ENCODE results near the gene AGPAT4. TPM values are rescaled to one million over a fixed set of nuclear protein-coding genes. Genes with fewer than 3 reads are reported as not detected.

The AGPAT4 gene
- total RNA-seq, 3 donors from 2014 or later = 6.5 to 12.3 (median 7.3) TPM

GRCh38 chr6:161142957-161143296 lies 130.9 kb downstream of the AGPAT4 start:
- Histone ChIP-seq H3K36me3 (ENCODE audit: low read depth) (no peaks in the 10 kb centered on the region), H3K4me1 (ENCODE audit: low read depth) (no peaks in the 10 kb centered on the region), H3K9me3 (no peaks in the 10 kb centered on the region), H3K4me3 (no peak overlapping the region)
- DNase-seq (no peak), ATAC-seq (no peak)
- TF ChIP-seq, protein P1, sequence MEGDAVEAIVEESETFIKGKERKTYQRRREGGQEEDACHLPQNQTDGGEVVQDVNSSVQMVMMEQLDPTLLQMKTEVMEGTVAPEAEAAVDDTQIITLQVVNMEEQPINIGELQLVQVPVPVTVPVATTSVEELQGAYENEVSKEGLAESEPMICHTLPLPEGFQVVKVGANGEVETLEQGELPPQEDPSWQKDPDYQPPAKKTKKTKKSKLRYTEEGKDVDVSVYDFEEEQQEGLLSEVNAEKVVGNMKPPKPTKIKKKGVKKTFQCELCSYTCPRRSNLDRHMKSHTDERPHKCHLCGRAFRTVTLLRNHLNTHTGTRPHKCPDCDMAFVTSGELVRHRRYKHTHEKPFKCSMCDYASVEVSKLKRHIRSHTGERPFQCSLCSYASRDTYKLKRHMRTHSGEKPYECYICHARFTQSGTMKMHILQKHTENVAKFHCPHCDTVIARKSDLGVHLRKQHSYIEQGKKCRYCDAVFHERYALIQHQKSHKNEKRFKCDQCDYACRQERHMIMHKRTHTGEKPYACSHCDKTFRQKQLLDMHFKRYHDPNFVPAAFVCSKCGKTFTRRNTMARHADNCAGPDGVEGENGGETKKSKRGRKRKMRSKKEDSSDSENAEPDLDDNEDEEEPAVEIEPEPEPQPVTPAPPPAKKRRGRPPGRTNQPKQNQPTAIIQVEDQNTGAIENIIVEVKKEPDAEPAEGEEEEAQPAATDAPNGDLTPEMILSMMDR (IDR thresholded peaks at IDR 0.05) = no peak
- intact Hi-C loops (cut with DNase I, micrococcal nuclease) = no loop called here

DNA sequence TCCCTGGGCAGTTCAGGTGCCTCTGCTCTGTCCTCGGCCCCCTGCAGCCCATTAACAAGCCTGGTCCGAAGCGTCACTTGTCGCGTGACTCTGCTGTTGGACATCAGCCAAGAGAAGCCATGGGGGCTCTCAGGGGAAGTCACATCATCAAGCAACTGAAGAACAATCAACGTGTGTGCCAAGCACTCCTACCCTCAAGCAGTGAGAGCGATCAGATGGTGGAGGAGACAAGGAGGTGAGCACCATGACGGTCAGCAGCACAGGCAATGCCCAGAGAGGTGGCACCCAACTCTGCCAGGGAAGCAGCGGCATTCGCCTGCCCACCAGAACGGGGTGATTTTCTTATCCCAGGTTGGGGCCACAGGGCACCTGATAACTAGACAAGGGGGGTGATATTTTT lies 132.7 kb downstream of the AGPAT4 start:
- Histone ChIP-seq H3K36me3 (ENCODE audit: low read depth) (no peaks in the 10 kb centered on the region), H3K4me1 (ENCODE audit: low read depth) (no peaks in the 10 kb centered on the region), H3K4me3 (no peak overlapping the region), H3K9me3 (no peaks in the 10 kb centered on the region)
- TF ChIP-seq, protein P1 (IDR thresholded peaks at IDR 0.05) = no peak
- no peak for DNase-seq
- intact Hi-C loops (cut with DNase I, micrococcal nuclease) = no loop called here
- no peak for ATAC-seq

DNA sequence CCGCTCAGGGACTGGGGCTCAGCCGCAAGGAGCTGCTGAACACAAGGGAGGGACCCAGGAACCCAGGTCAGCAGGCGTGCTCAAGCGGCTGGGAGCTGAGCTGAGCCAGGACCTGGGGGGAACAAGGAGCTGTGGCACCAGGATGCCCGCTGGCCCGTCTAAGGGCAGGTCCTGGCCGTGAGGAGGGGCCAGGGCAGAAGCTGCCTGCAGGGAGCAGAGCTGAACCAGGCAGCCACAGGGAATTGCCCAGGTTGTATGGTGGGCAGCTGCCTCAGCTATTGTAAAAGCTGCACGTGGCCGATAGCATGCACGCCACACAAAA lies 133.3 kb downstream of the AGPAT4 start:
- no peak for DNase-seq
- no peaks in the 10 kb centered on the region for H3K4me1 ChIP-seq (ENCODE audit: low read depth)
- H3K36me3 ChIP-seq (ENCODE audit: low read depth) = no peaks in the 10 kb centered on the region
- TF ChIP-seq, protein P1 (IDR thresholded peaks at IDR 0.05) = no peak
- intact Hi-C loops (cut with DNase I, micrococcal nuclease) = no loop called here
- no peak overlapping the region for H3K4me3 ChIP-seq
- ATAC-seq = no peak
- H3K9me3 ChIP-seq = no peaks in the 10 kb centered on the region

DNA sequence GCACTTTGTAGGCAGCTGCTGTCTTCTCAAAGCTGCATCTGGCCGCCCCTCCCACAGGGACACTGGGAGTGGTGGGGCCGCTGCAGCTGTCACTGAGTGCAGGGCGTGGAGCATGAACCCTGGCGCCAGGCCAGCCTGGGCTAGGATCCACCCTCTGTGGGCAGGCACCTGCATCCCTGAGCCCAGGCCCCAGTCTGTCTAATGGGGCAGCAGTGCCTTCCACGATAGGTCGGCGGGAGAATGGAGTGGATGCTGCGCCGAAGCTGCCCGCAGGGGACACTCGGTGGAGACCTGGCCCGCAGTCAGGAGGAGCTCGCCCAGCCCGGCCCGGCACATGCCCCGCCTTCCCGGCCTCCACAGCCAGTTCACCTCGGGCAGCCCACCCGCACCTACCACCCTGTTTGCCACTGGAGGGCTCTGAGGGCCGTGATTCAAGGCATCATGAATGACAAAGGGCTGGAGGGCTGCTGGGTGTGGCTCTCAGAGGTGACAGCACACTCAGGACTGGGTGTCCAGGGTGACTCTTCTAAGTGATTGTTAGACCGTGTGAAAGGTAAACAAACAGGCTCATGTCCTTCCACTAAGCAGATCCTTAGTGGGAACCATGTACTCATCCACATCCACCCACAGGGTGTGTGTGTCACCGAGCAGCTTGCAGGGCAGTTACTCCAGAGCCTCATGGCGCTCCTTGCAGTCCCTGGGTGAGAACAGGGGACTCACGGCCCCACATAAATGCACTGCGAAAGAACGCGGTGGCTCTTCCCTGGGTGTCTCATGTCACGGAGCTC lies 133.9 kb downstream of the AGPAT4 start:
- peak; percentile 34 to 73 (median 65) for DNase-seq
- peak; percentile 84 for ATAC-seq

GRCh38 chr6:161139304-161139765 lies 134.5 kb downstream of the AGPAT4 start:
- TF ChIP-seq, protein P1 (IDR thresholded peaks at IDR 0.05) = no peak
- intact Hi-C loops (cut with DNase I, micrococcal nuclease) = no loop called here
- Histone ChIP-seq H3K4me3 (no peak overlapping the region), H3K9me3 (no peaks in the 10 kb centered on the region), H3K4me1 (ENCODE audit: low read depth) (no peaks in the 10 kb centered on the region), H3K36me3 (ENCODE audit: low read depth) (no peaks in the 10 kb centered on the region)
- DNase-seq (no peak), ATAC-seq (no peak)

More for the DNA sequence above, 133.9 kb downstream of the AGPAT4 start:
- H3K4me1 ChIP-seq (ENCODE audit: low read depth) = no peaks in the 10 kb centered on the region
- TF ChIP-seq, protein P1 (IDR thresholded peaks at IDR 0.05) = no peak
- no peak overlapping the region for H3K4me3 ChIP-seq
- H3K9me3 ChIP-seq = no peaks in the 10 kb centered on the region
- H3K36me3 ChIP-seq (ENCODE audit: low read depth) = no peaks in the 10 kb centered on the region
- intact Hi-C loops (cut with DNase I, micrococcal nuclease) = no loop called here
